GM18873 (cell line): ENCODE measurements around the gene BCAR3.
"Not testable (repeated sequence)": the region's sequence is repeated elsewhere in the genome, so short reads cannot be mapped to it uniquely, and the experiment has no call there.

Experiments
- ATAC-seq: cut with Tn5 transposase; IDR thresholded peaks from one replicate; pipeline ENCODE4 v1.9.1; 2021; ENCODE audit warnings: mild to moderate bottlenecking, moderate library complexity, moderate number of reproducible peaks; ENCODE audit not compliant: unreplicated experiment, low FRiP score

The BCAR3 gene

GRCh38 chr1:93671099-93671621 is 10.5 kb downstream of the BCAR3 start:
- no peak for ATAC-seq

- ATAC-seq: no peak
Observed at GRCh38 chr1:93670141-93670540, 11.5 kb downstream of the BCAR3 start.

GRCh38 chr1:93669369-93669768 is 12.3 kb downstream of the BCAR3 start:
- no peak for ATAC-seq

- no peak for ATAC-seq
Observed at GRCh38 chr1:93668951-93669350, 12.7 kb downstream of the BCAR3 start.

- no peak for ATAC-seq
Observed at GRCh38 chr1:93668121-93668520, 13.5 kb downstream of the BCAR3 start.

GRCh38 chr1:93667642-93668041 is 14.0 kb downstream of the BCAR3 start:
- ATAC-seq: no peak

- no peak for ATAC-seq
Observed at GRCh38 chr1:93666613-93667384, 14.8 kb downstream of the BCAR3 start.

GRCh38 chr1:93665015-93665414 is 16.6 kb downstream of the BCAR3 start:
- ATAC-seq: no peak

GRCh38 chr1:93663208-93663614 is 18.4 kb downstream of the BCAR3 start:
- ATAC-seq: no peak

GRCh38 chr1:93662481-93663207 is 19.0 kb downstream of the BCAR3 start:
- no peak for ATAC-seq

- ATAC-seq: no peak
Observed at GRCh38 chr1:93661829-93662474, 19.7 kb downstream of the BCAR3 start.

GRCh38 chr1:93661341-93661740 is 20.3 kb downstream of the BCAR3 start:
- ATAC-seq: not testable (repeated sequence)

GRCh38 chr1:93659822-93660503 is 21.7 kb downstream of the BCAR3 start:
- no peak for ATAC-seq

- ATAC-seq: no peak
Observed at GRCh38 chr1:93658188-93658587, 23.4 kb downstream of the BCAR3 start.

- no peak for ATAC-seq
Observed at GRCh38 chr1:93656491-93656890, 25.1 kb downstream of the BCAR3 start.

GRCh38 chr1:93653656-93654055 is 28.0 kb downstream of the BCAR3 start:
- ATAC-seq: no peak

GRCh38 chr1:93652323-93652949 is 29.2 kb downstream of the BCAR3 start:
- ATAC-seq: no peak

- no peak for ATAC-seq
Observed at GRCh38 chr1:93651695-93652094, 29.9 kb downstream of the BCAR3 start.

GRCh38 chr1:93650159-93650558 is 31.5 kb downstream of the BCAR3 start:
- not testable (repeated sequence) for ATAC-seq

GRCh38 chr1:93649231-93649630 is 32.4 kb downstream of the BCAR3 start:
- no peak for ATAC-seq
